NCI-H748 treated with DMSO at 0.1 percent for 48 hours (cell line): ENCODE data around the gene TRIM3.
"Not testable (repeated sequence)": the region's sequence is repeated elsewhere in the genome, so short reads cannot be mapped to it uniquely, and the experiment has no call there.

ENCODE experiments used
- DNase-seq: peaks from one replicate; lab custom pipeline; 2025; lab: John Stamatoyannopoulos, UW

TRIM3 gene

DNA sequence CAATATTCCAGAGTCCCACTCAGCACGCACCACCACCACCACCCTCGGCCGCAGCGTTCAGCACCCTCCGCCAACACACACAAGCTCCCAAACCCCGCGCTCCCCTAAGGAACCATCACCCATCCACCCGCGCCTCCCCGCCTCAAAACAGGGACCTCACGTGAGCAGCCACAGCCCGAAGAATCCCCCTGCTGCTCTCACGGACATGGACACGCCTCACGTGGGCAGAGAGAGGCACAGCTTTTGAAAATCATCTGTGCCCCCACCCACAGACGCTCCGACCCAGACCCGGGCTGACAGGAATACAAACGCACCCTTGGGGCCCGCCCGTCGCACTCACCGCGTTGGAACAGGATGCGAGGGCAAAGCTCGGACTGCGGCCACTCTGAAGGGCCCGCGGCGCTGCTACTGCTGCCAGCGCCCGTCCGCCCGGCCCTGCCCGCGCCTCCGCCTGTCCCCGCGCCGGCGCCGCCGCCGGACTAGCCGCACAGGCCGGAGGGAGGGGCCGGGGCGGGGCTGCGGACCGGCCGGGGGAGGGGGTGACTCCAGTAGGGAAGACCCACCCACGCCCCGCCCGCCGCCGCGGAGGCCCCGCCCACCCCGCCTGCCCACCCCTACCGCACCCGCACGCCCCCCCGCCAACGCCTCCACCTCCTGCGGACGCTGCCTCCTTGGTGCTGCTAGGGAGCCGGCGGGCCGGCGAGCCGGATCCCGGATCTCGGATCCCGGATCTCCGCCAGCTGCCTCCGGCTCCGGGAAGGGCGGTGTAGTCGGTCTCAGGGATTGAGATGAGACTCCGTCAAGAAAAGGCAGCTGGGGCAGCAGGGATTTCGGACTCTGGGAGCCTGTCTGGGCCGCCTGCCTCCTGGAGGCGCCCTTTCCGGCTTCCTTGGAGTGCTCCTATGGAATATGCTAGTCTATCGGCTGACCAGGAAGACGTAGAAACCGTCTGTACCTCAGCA lies at the start of gene TRIM3:
Gene TRIM3, minus strand, starts transcription at position 491 of the 962 bp plus-strand sequence. CDS start 8,246 bp downstream, outside the sequence.
- DNase-seq: peak; percentile 63

GRCh38 chr11:6523253-6523652 lies 49.5 kb upstream of the TRIM3 start:
- no peak for DNase-seq

- not testable (repeated sequence) for DNase-seq
Observed at GRCh38 chr11:6521946-6522345, 48.2 kb upstream of the TRIM3 start.

GRCh38 chr11:6520265-6520664 lies 46.5 kb upstream of the TRIM3 start:
- DNase-seq: no peak

GRCh38 chr11:6516865-6517264 lies 43.1 kb upstream of the TRIM3 start:
- no peak for DNase-seq

GRCh38 chr11:6505577-6506240 lies 32.0 kb upstream of the TRIM3 start:
- peak; percentile 50 for DNase-seq

DNA sequence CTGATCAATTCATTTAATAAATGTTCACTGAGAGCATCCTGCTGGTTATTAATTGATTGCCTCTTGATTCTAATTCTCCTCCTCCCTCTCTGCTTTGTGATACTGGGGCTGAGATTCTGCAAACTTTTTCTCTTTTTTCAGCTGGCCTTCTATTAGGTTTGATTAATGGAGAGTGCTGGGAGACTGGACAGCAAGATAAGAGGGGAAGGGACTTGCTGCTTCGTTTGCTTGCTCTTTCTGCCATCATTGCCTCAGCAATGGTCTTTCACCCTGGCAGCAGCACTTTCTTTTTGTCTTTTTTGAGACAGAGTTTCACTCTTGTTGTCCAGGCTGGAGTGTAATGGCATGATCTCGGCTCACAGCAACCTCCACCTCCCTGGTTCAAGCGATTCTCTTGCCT lies 30.4 kb upstream of the TRIM3 start:
- no peak for DNase-seq

- DNase-seq: no peak
Observed at GRCh38 chr11:6502382-6502781, 28.6 kb upstream of the TRIM3 start.

DNA sequence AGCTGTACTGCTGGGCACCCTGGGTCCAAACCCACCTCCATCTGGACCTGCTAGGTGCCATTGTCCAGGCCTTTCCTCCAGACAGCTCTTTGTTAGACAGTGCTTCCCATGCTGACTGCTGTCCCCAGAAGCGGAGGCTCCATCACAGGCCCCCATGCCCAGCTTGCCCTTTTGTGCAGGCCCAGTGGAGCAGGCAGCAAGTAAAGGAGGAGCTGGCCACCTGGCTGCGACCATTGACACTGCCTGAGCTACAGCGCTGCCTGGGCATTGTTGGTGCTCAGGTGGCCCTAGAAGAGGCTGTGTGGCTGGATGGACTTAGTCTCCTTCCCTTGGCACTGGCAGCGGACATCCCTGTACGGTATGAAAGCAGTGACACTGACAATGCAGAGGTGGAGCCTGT lies 24.8 kb upstream of the TRIM3 start:
- no peak for DNase-seq

GRCh38 chr11:6498121-6498520 lies 24.4 kb upstream of the TRIM3 start:
- no peak for DNase-seq

GRCh38 chr11:6497069-6497839 lies 23.5 kb upstream of the TRIM3 start, which contains the start of gene DNHD1:
TSS of gene DNHD1 (plus strand) at chr11:6497280. CDS start at chr11:6498216, 936 bp downstream.
- no peak for DNase-seq

GRCh38 chr11:6489306-6489705 lies 15.6 kb upstream of the TRIM3 start:
- no peak for DNase-seq

GRCh38 chr11:6488821-6489220 lies 15.1 kb upstream of the TRIM3 start:
- no peak for DNase-seq

DNA sequence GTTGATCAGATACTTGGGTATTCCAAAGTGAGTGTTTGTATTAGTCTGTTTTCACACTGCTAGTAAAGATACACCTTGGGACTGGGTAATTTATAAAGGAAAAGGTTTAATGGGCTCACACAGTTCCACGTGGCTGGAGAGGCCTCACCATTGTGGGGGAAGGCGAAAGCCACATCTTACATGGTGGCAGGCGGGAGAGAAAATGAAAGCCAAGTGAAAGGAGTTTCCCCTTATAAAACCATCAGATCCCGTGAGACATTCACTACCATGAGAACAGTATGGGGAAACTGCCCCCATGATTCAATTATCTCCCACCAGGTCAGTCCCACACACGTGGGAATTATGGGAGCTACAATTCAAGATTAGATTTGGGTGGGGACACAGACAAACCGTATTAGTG lies 14.6 kb upstream of the TRIM3 start:
- DNase-seq: no peak

GRCh38 chr11:6486938-6487337 lies 13.2 kb upstream of the TRIM3 start:
- DNase-seq: no peak

- no peak for DNase-seq
Observed at GRCh38 chr11:6486256-6486655, 12.5 kb upstream of the TRIM3 start.

DNA sequence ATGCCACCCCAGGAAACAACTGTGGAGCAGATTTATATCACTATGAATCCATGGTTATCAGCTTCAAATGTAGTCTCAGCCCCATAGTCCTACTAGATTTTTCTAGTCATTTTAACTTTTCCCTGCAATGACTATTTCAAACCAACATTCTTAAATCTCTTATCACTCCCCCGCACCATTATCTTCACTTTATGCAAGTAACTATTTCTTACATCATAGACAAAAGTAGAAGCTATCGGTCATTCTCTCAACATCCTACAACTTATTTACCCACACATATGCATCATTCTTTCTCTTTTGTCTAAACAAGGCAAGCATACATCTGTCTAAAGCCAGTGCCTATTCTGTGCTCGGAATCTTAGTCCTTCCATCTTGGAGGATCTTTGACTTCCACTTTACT lies 11.9 kb upstream of the TRIM3 start:
- DNase-seq: no peak

GRCh38 chr11:6483015-6483414 lies 9.3 kb upstream of the TRIM3 start:
- no peak for DNase-seq

DNA sequence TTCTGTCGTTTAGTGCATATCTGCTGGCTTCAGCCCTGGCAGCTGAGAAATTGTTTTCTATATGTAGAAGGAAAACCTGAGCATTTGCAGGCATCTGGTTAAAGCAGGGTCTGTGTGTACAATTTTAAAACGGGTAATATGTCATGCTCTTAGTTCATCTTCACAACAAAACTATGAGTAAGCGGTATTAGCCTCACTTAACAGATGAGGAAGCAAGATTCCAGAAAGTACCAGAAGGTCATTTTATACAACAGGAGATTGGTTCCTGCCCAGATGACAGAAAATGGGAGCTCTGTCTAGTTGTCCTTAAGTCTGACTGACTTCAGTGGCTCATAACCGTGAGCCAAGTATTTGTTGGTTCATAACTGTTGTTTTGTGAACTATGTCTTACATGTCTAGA lies 8.7 kb upstream of the TRIM3 start:
- no peak for DNase-seq

GRCh38 chr11:6481924-6482275 lies 8.2 kb upstream of the TRIM3 start:
- no peak for DNase-seq

DNA sequence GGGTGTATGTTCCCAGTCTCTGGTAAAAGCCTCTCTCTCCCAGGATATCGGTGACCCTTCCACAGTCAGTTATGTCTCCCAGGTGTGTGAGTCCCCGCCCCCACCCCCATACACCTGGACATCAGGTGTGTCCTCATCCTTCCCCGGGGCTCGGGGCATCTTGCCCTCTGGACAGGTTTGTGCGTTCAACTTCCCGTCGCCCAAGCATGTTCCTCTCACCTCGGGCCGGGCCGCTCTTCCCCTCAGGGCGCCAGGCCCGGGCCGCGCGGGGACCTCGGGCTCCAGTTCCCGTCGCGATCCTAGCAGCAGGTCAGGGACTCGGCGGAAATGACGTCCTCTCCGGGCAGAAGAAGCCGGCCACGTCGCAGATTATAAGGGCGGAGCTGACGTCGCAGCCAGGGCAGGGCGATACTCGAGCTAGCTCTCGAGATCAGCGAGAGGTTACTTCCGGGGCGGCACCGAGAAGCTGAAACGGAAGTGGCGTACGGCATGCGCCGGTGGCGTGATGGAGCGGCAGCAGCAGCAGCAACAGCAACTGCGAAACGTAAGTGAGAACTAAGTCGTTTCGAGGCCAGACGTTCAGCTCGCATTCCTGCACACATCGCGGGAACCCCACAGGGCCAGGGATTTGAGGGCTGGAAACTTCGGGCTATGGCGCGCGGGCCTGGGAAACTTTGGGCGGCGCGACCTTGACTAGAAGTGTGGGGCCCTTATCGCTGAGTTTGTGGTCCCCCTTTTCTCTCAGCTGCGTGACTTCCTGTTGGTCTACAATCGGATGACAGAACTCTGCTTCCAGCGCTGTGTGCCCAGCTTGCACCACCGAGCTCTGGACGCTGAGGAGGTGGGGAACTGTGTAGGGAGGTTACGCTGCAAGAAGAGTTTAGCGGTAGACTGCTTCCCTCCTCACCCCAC lies 7.5 kb upstream of the TRIM3 start, which contains the start of the genes ARFIP2 and TIMM10B:
Gene ARFIP2, minus strand, starts transcription at position 320 of the 912 bp plus-strand sequence. CDS start 910 bp downstream, outside the sequence.
Gene TIMM10B, plus strand, starts transcription at position 490 of the 912 bp plus-strand sequence. Its CDS starts 16 bp downstream, at position 506.
- DNase-seq: peak; percentile 91
